CD4-positive, alpha-beta T cell treated with Interleukin-10 for 1 hour (primary cell): ENCODE results near the gene CPZ.
"Not testable (repeated sequence)": the region's sequence is repeated elsewhere in the genome, so short reads cannot be mapped to it uniquely, and the experiment has no call there.

Experiments
- DNase-seq: peaks from one replicate; pipeline ENCODE4 v3.0.0-alpha.2; 2020

Gene CPZ

DNA sequence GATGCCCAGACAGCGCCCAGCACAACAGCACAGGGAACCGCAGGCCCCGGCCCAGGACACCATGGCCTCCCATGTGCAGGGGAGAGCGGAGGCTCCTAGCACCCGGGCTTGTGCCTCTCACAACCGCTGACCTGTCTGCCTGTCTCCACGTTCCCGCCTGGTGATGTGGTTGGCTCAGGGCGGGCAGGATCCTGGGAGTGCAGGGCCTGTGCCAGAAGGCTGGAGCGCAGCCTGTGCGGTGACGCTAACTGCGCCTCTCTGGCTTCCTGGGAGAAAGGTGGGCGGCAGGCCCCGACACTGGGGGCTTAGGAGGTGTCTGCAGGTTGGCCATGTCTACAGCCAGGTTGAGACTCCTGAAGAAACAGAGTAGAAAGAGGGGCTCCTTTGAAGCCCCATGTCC lies 48.7 kb downstream of the CPZ start:
- DNase-seq, result no peak

DNA sequence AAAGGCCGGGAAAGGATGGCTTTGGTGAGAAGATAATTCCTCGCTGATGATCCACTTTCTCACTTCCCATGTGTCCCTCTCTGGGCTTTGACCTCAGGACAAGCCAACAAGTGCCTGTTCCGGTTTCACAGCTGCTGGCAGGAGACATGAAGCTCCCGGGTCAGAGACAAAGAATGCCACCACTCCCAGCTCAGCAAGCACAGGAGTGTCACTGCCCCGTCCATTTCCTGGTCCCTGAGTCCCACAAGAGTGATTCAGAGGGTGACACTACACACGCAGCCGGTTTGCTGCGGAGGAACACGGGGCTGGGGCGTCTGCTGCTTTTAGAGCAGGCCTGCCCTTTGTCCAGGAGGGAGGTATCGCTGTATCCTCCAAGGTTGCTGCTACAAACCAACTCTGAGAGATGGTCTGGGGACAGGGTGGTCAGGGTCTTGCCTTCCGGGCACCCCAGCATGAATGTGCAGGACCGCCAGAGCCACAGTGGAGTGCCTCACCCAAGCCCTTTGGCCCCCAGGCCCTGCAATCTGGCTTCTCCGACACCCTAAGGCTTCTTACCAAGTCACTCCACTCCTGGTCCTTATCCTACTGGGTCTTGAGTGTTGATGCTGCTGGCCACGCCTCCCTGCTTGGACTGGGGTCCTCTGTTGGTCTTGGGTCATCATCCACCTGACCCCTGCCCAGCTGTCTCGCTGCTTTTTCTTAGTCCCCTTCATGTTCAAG lies 49.5 kb downstream of the CPZ start:
- no peak for DNase-seq

DNA sequence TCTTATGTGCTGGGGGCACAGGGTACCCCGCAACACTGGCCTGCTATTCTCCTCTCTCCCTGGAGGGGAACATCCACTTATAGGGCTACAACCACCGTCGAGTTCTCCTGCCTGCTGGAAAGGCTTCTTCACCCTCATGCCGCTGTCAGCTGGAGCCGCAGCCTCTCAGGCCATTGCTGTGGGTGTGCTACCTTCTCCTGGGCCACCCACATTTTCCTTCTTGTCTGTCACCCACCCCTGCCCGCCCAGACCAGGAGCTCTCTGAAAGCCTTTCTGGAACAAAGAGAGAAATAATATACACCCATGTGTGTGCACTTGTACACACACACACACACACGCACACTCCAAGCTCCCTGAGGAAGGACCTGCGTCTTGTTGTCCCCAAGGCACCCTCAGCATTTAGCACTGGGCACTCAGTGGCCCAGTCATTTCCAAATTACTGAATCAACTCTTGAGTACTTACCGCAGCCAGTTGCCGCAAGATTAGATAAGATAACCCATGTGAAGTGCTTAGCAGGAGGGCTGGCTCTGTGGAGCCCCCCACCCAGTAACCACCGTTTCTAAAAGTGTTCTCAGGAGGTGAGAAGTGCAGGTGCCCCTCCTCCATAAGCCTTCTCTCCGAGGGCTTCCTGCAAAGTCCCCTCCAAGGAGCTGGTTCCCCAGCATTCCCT lies 50.2 kb downstream of the CPZ start:
- DNase-seq, result no peak

DNA sequence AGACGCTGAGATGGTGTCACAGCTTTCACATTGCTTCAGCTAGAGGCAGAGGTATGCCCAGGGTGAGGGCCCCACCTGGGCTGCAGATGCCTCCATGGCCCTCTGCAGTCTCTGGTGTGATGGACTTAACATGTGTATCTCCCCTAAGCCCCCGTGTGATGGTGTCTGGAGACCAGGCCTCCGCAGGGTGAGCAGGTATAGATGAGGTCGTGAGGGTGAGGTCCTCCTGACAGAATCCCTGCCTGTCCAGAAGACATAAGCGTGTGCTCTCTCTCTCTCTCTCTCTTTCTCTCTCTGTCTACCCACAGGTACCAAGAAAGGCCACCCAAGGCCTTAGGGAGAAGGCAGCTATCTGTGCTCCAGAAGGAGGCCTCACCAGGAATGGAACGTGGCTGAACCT lies 50.9 kb downstream of the CPZ start:
- no peak for DNase-seq

DNA sequence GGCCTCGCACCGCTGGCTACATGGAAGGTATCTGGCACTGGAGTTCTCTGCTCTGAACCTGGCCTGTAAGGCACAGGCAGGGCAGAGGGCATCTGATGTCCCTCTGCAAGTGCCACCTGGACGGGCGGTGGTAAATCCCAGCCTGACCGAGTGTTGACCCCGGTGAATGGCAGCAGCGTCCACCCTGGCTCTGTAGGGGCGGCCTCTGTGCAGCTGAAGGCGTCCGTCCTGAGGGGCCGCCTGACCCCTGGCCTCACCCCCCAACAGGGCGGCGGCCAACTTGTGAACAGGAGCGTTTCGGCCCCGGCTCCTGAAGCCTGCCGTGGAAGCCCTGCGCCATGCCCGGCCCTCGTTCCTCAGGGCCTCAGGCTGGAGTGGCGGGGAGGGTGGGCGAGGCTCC lies 51.4 kb downstream of the CPZ start:
- DNase-seq, result no peak

DNA sequence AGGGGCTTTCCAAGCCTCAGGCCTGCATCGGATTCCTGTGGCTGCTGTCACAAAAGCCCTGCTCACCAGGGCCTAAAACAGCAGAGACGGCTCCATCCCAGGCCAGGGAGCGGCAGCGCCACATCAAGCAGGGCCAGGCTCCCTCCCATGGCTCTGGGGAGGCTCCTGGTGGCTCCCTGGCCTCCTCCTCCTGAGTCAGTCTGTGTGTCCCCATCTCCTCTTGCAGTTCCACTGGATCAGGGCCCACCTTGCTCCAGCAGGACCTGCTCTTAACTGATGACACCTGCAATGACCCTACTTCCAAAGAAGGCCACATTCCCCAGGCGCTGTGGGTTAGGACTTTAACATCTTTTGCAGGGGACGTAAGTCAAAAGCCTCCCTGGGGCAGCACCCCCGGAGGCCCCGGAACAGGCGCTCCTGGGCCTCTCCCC lies 51.9 kb downstream of the CPZ start:
- DNase-seq, result no peak

DNA sequence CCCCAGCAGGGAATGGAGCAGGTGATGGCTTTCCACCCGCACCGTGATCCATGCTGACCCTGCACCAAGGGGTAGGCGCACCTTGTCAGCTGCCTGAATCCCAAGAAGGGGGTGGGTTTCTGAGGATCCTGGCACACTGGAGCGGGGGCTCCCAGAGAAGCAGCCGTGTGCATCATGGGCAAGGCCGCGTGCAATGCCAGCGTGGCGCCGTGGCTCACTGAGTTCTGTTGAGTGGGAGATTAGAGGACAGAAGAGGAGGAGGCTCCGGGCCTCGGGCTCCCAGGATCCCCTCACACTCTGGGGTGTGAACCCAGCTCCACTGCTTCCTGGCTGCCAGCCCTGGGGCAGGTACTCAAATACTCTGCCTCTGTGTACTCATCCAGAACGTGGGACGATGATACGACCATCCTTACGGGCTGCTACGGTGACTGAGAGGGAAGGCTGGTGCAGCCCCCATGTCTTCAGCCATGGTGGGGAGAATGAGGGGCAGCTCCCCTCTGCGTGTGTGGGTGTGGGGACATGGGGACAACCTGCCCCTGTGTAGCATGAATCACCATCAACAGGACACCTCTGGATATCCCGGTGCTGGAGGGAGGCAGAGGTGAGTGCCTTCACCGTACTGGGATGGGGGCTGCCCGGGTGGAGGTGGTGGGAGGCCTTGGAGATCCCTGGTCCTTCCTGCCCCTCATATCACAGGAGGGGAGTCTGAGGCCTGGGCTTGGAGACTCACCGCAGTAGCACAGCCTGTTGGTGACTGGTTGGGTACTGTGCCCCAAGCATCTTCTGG lies 52.6 kb downstream of the CPZ start:
- DNase-seq, result no peak

DNA sequence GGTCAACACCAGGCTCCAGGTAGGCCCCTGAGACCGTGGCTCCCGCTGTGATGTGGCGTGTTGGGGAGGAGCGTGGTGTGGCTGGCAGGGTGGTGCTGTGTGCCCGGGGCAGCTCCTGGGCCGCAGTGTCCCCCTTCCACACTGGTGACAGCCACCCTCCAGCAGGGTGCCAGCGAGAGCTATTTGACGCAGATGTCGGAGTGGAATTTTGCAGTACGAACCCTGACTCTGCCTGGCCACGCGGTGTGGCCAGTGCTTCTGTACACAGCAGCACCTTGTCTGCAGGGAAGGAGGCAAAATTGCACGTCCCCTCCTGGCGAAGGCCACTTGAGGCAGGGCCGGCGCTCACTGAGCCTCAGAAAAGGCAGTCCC lies 53.2 kb downstream of the CPZ start:
- DNase-seq, result no peak

DNA sequence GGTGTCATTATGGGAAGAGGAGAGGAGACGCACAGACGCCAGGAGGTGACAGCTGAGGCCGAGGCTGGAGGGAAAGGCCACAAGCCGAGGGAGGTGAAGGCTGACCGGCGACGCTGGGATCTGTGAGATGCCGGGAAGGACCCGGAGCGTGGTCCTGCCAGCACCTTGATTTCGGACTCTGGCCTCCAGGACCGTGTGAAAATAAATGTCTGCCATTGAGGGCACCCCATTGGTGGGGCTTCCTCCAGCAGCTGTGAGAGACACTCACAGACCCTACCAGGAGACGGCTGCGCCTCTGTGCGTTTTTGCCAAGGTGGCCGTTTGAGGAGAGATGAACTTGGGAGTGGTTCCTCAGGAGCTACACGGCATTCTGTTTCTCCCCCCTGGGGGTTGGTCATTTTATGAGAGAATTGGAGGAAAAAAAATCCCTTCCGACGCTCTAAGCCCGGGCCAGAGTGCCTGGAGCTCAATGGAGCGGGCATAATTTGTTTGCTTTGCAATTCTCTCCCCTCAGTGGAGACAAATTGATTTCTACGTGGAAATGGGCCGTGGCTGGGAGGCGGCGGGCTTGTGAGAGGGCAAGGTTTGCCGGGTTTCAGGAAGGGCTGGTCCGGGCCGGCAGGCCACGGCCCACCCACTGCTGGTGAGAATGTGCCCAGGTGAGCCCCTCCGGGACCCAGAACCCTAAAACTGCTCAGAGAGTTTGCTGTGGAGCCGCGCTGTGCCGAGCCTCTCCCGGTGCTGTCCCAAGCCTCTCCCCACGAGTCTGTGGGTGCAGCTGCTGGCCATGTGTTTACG lies 53.9 kb downstream of the CPZ start:
- no peak for DNase-seq

DNA sequence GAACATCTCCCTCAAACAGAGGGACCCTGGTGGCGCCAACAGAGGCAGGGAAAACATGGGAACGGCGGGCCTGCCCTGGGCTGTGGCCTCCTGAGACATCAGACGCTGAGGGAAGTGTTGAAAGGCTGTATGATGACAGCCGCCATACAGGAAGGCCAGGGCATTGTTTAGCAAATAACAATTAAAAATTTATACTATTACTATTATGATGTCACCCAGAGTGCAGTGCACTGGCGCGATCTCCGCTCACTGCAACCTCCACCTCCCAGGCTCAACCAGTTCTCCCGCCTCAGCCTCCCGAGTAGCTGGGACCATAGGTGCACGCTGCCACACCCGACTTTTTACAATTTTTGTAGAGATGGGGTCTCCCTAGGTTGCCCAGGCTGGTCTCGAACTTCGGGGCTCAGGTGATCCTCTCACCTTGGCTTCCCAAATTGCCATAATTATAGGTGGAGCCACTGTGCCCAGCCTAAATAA lies 54.6 kb downstream of the CPZ start:
- no peak for DNase-seq

DNA sequence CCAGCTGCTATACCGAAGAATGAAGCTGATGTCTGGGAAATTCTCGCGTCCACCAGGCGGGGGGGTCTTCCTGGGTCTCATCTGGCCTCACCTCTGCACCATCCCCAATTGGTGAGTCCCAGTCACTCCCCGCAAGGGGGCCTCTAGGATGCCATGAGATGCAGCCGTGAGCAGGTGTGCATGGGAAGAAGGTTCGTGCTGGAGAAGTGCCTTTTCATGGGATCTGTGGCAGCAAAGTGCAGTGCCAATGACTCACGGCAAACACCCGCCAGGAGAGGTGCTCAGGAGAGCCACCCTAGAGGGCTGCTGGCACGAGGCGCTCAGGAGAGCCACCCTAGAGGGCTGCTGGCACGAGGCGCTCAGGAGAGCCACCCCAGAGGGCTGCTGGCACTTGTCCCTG lies 55.1 kb downstream of the CPZ start:
- no peak for DNase-seq

DNA sequence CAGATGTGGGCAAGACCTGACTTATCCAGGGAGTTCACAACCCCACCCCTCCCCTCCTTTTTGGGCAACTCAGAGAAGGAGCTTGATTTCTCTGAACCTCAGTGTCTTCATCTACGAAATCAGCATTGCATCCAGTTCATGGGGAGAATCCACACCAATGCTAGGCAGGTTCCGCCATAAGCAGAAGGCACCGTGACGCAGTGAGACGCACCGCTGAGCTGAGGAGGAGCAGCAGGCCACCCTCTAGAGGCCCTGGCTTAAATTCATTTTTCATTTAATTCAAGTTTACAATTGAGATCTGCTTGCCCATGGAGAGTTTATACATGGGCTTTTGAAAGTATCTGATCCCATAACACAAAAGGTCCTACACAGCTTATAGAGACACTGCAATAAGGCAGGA lies 55.7 kb downstream of the CPZ start:
- no peak for DNase-seq

DNA sequence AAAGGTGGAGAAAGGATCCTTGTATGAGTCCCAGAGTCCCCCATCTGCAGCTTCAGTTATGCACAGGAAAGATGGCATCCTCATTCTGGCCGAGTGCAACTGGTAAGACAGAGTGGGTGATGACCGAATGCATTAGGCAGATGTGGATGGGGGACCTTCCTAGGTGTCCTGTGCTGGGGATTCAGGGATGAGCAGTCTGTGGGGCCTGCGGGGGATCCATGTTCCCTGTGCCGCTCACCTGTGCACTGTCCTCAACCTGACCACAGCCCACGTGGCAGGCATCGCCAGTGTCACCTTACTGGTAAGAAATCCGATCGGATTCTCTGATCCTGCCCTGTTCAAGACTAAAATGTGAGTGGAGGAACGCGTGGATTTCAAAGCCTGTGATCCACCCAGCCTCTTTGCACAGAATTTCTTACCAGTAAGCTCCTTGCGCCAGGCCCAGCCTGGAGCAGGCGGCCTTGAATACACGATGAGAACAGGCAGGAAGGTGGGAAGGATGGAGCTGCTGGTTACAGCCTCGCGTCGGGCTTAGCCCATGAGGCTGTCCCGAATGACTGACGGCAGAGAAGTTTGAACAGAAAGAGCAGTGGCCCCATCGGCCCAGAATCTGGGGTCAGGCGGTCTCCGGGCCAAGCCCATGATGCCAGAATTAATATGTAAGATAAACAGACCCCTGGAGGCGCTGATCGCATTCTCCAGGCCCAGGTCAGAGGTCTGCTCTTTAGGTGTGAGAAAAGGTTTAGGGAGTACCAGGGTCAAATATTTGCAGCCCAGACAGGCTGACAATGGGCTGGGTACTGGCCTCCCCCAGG lies 56.5 kb downstream of the CPZ start:
- DNase-seq, result no peak

DNA sequence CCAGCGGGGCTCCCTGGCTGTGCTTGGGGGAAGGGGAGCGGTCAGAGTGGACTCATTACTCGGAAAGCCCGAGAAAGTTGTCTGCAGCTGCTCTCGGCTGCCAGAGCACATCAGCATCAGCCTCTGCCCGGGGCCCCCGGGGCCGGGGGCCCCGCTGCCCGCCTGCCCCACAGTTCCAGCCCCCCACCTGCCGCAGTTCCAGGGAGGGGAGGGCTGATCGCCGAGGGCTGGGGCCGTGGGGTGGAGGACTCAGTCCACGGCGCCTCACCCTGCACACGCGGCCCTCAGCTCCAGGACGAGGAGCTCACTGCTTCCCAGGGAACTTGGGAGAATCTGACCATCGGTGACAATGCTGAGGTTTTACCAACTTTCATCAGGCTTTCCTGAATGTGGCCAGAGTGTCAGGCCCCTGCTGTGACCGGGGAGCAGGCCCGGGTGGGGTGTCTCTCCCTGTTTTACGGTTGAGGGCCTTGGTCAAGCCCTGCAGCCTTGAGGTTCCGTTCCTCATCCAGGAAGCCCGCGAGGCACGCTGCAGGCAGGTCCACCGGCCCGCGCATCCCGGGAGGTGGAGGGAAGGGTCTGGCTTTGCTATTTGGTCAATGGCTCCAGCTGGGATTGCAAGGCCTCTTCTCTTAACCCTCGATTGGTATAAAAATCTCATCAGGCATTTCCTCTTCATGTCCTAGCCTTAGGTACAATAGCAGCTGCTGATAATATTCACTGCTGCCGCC lies 57.2 kb downstream of the CPZ start:
- DNase-seq, result no peak

DNA sequence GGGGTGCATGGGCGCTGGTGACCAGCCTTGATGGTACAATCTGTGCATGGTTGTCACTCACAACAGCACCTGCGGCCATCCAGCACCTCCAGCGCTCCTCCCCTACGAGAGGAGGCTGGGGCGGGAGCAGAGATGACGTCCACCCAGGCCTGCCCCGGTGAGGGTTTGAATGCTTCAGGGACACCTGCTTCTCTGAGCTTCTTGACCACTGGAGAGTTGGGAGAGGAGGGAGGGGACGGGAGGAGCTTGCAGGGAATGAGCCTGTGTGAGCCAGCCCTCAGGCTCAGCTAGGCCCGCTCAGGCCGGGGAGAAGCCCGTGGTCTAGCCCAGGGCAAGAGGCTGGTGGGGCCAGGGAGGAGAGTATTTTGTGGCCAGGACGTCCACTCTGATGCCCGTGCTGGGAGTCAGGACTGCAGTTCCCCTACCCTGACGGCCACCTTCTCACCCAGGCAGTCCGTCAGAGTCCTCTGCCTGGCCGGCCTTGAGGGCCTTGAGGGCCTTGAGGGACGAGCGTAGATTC lies 59.2 kb downstream of the CPZ start:
- DNase-seq, result no peak

DNA sequence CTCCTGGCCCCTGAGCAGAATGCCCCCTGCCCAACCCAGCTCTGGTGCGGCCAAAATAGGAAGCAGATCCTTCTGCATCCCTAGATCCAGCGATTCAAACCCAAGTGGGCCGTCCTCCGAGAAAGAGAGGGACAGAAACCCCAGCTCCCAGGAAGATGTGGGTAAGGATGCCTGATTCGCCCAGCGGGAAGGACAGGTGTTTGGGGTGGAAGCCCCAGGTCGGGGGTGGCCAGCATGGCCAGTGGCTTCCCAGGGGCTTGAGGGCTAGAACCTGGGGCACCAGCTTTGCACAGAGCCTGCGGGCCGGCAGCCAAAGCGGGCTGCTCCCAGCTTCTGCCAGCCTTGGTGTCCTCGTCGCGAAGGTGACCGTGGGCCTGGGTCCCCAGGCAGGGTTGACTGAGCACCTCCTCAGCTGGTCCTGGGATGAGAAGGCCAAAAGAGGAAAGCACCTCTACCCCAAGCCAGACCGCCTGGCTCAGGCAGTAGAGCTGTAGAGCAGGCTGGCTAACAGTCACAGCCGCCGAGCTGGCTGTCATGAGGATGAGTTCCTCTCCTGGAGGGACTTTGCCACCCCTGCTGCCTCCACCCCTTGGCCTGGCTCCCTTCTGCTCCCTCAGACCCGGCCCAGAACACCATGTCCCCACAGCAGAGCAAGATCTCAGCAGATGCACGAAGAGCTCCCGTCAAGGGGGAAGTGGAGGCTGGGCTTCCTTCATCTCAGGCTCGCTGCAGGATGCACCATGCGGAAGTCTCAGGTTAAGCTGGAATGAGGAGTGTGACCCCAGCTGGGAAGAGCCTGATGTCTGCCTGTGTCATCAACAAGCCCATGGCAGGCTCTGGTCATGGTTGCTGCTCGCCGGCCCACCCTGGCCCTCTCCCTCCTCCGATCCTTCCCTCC lies 59.9 kb downstream of the CPZ start:
- DNase-seq, result no peak

DNA sequence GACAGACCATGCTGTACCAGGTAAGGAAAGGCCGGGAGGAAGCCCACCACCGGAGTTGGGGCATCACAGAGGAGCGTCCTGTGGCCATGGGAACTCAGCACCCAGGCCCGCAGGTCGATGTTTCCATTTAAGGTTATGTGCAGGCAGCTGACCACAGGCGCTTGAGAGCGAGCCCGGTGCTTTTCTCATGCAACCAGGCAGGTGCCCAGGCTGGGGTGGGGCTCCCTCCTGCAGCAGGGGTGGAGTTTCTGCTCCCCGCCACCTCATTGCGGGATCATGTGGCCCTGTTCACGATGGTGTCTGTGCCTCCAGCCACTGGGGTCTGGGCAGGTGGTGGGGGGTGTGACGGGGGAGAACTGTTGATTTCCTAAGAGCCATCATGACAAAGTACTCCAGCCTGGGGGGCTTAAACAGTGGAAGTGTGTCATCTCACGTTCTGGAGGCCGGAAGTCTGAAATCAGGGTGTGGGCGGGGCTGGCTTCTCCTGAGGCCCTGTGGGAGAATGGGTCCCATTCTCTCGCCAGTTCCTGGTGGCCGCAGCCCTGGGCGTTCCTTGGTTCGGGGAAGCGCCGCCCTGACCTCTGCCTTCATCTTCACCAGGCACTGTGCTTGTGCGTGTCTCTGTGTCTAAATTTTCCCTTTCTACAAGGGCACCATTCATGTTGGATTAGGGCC lies 60.9 kb downstream of the CPZ start:
- no peak for DNase-seq

DNA sequence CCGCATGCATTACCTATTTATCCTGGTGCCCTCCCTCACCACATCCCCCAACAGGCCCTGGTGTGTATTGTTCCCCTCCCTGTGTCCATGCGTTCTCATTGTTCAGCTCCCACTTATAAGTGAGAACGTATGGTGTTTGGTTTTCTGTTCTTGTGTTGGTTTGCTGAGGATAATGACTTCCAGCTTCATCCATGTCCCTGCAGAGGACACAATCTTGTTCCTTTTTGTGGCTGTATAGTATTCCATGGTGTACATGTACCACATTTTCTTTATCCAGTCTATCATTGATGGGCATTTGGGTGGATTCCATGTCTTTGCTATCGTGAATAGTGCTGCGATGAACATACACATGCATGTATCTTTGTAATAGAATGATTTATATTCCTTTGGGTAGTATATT lies 61.6 kb downstream of the CPZ start:
- not testable (repeated sequence) for DNase-seq

DNA sequence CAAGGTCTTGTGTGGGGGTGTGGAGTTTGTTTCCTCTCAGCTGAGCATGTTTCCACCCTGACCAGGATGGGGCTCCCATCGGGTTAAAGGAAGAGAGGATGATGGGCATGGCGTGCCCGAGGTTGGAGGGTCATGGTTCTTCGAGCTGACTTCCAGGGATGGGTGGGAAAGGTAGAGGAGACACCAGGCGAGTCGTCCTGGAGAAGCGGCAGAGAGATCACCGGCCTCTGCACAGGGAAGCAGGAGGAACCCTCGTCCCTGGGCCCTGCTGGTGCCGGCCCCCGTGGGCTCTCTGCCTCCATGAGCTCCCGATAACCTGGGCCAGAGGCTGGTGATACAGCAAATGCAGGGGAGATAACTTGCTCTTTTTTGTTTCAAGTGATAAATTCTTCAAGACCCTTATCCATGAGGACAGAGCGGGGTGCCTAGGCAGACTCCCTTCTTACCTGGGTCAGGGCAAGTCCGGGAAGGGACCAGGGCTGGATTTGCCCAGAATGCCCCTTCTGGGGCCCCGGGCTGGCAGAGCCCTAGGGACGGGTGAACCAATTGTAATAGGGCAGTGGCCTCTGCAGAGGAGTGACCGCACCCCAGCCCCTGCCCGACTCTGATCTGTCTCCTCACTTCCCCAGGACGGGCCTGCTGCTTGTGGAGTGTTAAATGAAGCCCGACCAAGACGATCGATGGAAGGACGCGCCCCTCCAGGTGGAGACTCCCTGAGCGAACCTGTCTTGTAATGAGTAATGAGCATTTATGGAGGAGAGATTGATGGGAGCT lies 63.0 kb downstream of the CPZ start:
- DNase-seq, result no peak
